K562 (cell line): Measurements from ENCODE around the gene MYO1A. TPM values are rescaled to one million over a fixed set of nuclear protein-coding genes. Genes with fewer than 3 reads are reported as not detected.

ENCODE experiments used
- ATAC-seq: fragments of 200-7000 bp; cut with Tn5 transposase; 3 replicates; pipeline ENCODE4 v1.9.1; 2020; ENCODE audit warnings: moderate library complexity
- BruUV-seq: library from RNA; stranded (reverse); fragments of 400-500 nt; replicated peaks from 2 replicates; lab custom pipeline; 2021; lab: Mats Ljungman, UMichigan
- CTCF ChIA-PET: fragments of 300-600 bp; formaldehyde crosslinking; extraction: SDS; loops from one replicate; lab custom pipeline; 2021; ENCODE audit warnings: low intra/inter-chr PET ratio; lab: Yijun Ruan, JAX
- POLR2A ChIA-PET: fragments of 300-600, 350-650 bp; sonication (Branson Sonifier 250); formaldehyde crosslinking; extraction: SDS; loops from one replicate; lab custom pipeline; 2021; ENCODE audit warnings: antibody characterized with exemption, inconsistent platforms; lab: Yijun Ruan, JAX
- DNase-seq, 4 experiments: peaks; one replicate each; pipeline versions ENCODE4 v3.0.0 to v3.0.0-alpha.2; 2011 to 2018; ENCODE audit warnings: low spot score in 3 of 4, mixed read lengths in 3 of 4; ENCODE audit errors: extremely low read depth in 1 of 4
- FAIRE-seq: peaks from 2 replicates; lab custom pipeline; 2011; peaks lifted over from hg19 to GRCh38; lab: Jason Lieb, UNC
- H2AFZ ChIP-seq: 2 replicates; pipeline ENCODE4 v1.6.0; 2011; ENCODE audit warnings: low read depth, low read length, control low read depth, inconsistent platforms
- H3K27ac ChIP-seq: fragments of 200-600 bp; 3 replicates; pipeline ENCODE4 v1.8.0; 2011; ENCODE audit warnings: low read depth, mild to moderate bottlenecking, control low read depth, inconsistent platforms, low read length, moderate library complexity, mixed read lengths; ENCODE audit errors: extremely low read depth
- H3K27me3 ChIP-seq, 2 experiments: fragments of 300-600 bp in 1 of 2; 2 replicates in 1 of 2; 3 replicates in 1 of 2; pipeline versions ENCODE4 v1.6.0 to v1.8.0; 2011; ENCODE audit warnings: inconsistent platforms in 2 of 2, low read length in 2 of 2, mild to moderate bottlenecking in 1 of 2, mixed read lengths in 1 of 2, moderate library complexity in 1 of 2; ENCODE audit not compliant: control insufficient read depth in 2 of 2, insufficient read depth in 2 of 2
- H3K36me3 ChIP-seq: fragments of 300-600 bp; 3 replicates; pipeline ENCODE4 v1.8.0; 2011; ENCODE audit warnings: mild to moderate bottlenecking, low read length, inconsistent platforms; ENCODE audit not compliant: control insufficient read depth, insufficient read depth
- H3K4me1 ChIP-seq, 2 experiments: fragments of 200-600 bp in 1 of 2; replicated peaks in 1 of 2; 2 replicates in 1 of 2; 3 replicates in 1 of 2; pipeline versions ENCODE4 v1.5.1 to v1.8.0; 2011; ENCODE audit warnings: inconsistent platforms in 2 of 2, low read length in 2 of 2, mild to moderate bottlenecking in 1 of 2, mixed read lengths in 1 of 2, moderate library complexity in 1 of 2; ENCODE audit not compliant: control insufficient read depth in 2 of 2, insufficient read depth in 2 of 2
- H3K4me2 ChIP-seq: 2 replicates; pipeline ENCODE4 v1.6.1; 2011; ENCODE audit warnings: low read length, control low read depth, inconsistent platforms, mixed read lengths; ENCODE audit not compliant: insufficient read depth
- H3K4me3 ChIP-seq: fragments of 200-600 bp; sonication (generic), shearing (Covaris generic); 2 replicates; pipeline ENCODE4 v1.5.1; 2016; ENCODE audit warnings: control low read depth, inconsistent platforms
- H3K79me2 ChIP-seq: fragments of 200-600 bp; 3 replicates; pipeline ENCODE4 v1.8.0; 2011; ENCODE audit warnings: low read length, inconsistent platforms; ENCODE audit not compliant: control insufficient read depth, insufficient read depth
- H3K9ac ChIP-seq, 2 experiments: 2 replicates each; pipeline versions ENCODE4 v1.6.0 to v1.6.1; 2011; ENCODE audit warnings: low read depth in 2 of 2, low read length in 2 of 2, control low read depth in 1 of 2, inconsistent platforms in 1 of 2, mild to moderate bottlenecking in 1 of 2, mixed read lengths in 1 of 2; ENCODE audit not compliant: insufficient read depth in 1 of 2
- H3K9me1 ChIP-seq: one replicate; pipeline ENCODE4 v1.6.0; 2011; ENCODE audit warnings: inconsistent platforms, mild to moderate bottlenecking, low read length, moderate library complexity; ENCODE audit not compliant: control insufficient read depth, insufficient read depth
- H3K9me3 ChIP-seq: replicated peaks from 2 replicates; pipeline ENCODE4 v1.5.1; 2011; ENCODE audit warnings: low read depth, low read length, inconsistent platforms; ENCODE audit not compliant: control insufficient read depth, insufficient read depth
- H4K20me1 ChIP-seq: replicated peaks from 2 replicates; pipeline ENCODE4 v1.6.1; 2011; ENCODE audit warnings: low read length, inconsistent platforms, mixed read lengths; ENCODE audit not compliant: control insufficient read depth, insufficient read depth
- DMBX1 ChIP-seq: fragments of 250-450 bp; sonication (Bioruptor Pico); IDR thresholded peaks from 2 replicates; pipeline ENCODE4 v1.8.0; 2022; ENCODE audit warnings: inconsistent platforms, mild to moderate bottlenecking, moderate library complexity, borderline replicate concordance
- ELK1 ChIP-seq: sonication (generic); formaldehyde crosslinking; IDR thresholded peaks from 2 replicates; pipeline ENCODE4 v1.8.1; 2022; ENCODE audit warnings: missing genetic modification reagents
- ETS1 ChIP-seq: conservative IDR thresholded peaks from 2 replicates; pipeline ENCODE4 v1.6.1; 2011; ENCODE audit warnings: low read depth, mild to moderate bottlenecking, low read length; ENCODE audit not compliant: control insufficient read depth
- FOS ChIP-seq: IDR thresholded peaks from 3 replicates; pipeline ENCODE4 v1.6.1; 2011; ENCODE audit not compliant: insufficient read length; ENCODE audit errors: extremely low read depth
- GABPA ChIP-seq: fragments of 200-800 bp; sonication (Bioruptor generic); conservative IDR thresholded peaks from 2 replicates; pipeline ENCODE4 v1.6.1; 2016; ENCODE audit warnings: low read depth, missing genetic modification characterization, missing compliant biosample characterization
- HNRNPLL ChIP-seq: fragments of 200-400 bp; formaldehyde crosslinking; IDR thresholded peaks from 2 replicates; pipeline ENCODE4 v1.6.1; 2017; ENCODE audit warnings: low read length, low read depth, mild to moderate bottlenecking; ENCODE audit not compliant: poor library complexity, severe bottlenecking
- KAT2B ChIP-seq: IDR thresholded peaks from one replicate; pipeline ENCODE4 v1.6.1; 2012; ENCODE audit warnings: low read depth, mild to moderate bottlenecking, control low read depth, inconsistent platforms, low read length, moderate library complexity
- KDM5B ChIP-seq: fragments of 200-600 bp; sonication (generic); IDR thresholded peaks from 2 replicates; pipeline ENCODE4 v1.6.1; 2012; ENCODE audit warnings: low read depth, mild to moderate bottlenecking, moderate library complexity, low read length, control low read depth, inconsistent platforms; ENCODE audit not compliant: insufficient replicate concordance
- PHTF2 ChIP-seq: fragments of 250-450 bp; sonication (Bioruptor Pico); IDR thresholded peaks from 2 replicates; pipeline ENCODE4 v1.5.0; 2021; ENCODE audit warnings: mild to moderate bottlenecking
- PPARD ChIP-seq: fragments of 250-450 bp; sonication (Bioruptor Pico); IDR thresholded peaks from 2 replicates; pipeline ENCODE4 v1.8.0; 2022; ENCODE audit warnings: inconsistent platforms, mild to moderate bottlenecking, moderate library complexity
- RFX1 ChIP-seq: fragments of 450-650 bp; IDR thresholded peaks from 2 replicates; pipeline ENCODE4 v1.6.1; 2016; ENCODE audit warnings: mild to moderate bottlenecking, moderate library complexity
- RNF219 ChIP-seq: fragments of 250-450 bp; sonication (Bioruptor Pico); IDR thresholded peaks from 2 replicates; pipeline ENCODE4 v1.5.0; 2022; ENCODE audit warnings: mild to moderate bottlenecking
- TCF7 ChIP-seq: sonication (generic); IDR thresholded peaks from 2 replicates; pipeline ENCODE4 v1.6.1; 2016; ENCODE audit warnings: antibody characterized with exemption, borderline replicate concordance
- ZKSCAN1 ChIP-seq: fragments of 150-350 bp; IDR thresholded peaks from 2 replicates; pipeline ENCODE4 v1.6.1; 2016; ENCODE audit warnings: low read depth, low read length
- ZNF431 ChIP-seq: sonication (generic); formaldehyde crosslinking; IDR thresholded peaks from 2 replicates; pipeline ENCODE4 v1.8.0; 2022; ENCODE audit warnings: mild to moderate bottlenecking, missing genetic modification reagents
- ZNF644 ChIP-seq: fragments of 200-800 bp; sonication (Bioruptor generic); IDR thresholded peaks from 2 replicates; pipeline ENCODE4 v1.6.1; 2016; ENCODE audit warnings: low read depth, missing genetic modification characterization, missing compliant biosample characterization
- WGBS: fragments of 100-300 bp; shearing (Covaris generic); methylation state at CpG from one replicate; pipeline ENCODE4 v1.1.6; 2016; ENCODE audit warnings: low coverage, mixed read lengths; ENCODE audit not compliant: insufficient coverage; ENCODE audit errors: missing lambda C conversion rate; 5-methylcytosine and 5-hydroxymethylcytosine counted together
- in situ Hi-C: fragments of 300-500 bp; cut with MboI; formaldehyde crosslinking; loops from 4 replicates; pipeline ENCODE4 v1.15.0; 2018; ENCODE audit warnings: inconsistent platforms, mixed read lengths
- intact Hi-C: fragments of 100-400 bp; cut with micrococcal nuclease; formaldehyde crosslinking; loops from 2 replicates; pipeline ENCODE4 v1.14.2; 2022
- polyA plus RNA-seq, 8 experiments: library from polyadenylated mRNA; depleted of rRNA in 4 of 8; stranded (reverse) in 5 of 8; unstranded in 3 of 8; fragments of >200 nt; fragmentation: Nextera tagmentation in 2 of 8; fragmentation: Illumina TruSeq in 1 of 8; extraction: Ambion mirVana in 2 of 8; extraction: Trizol in 1 of 8; gene quantifications; 2 replicates each; pipeline versions ENCODE4 v1.2.1 to v1.2.3, GENCODE V29; 2011 to 2014; ENCODE audit warnings: inconsistent platforms in 1 of 8, missing spikeins in 1 of 8
- total RNA-seq, 7 experiments: library from RNA; depleted of rRNA in 6 of 7; stranded (reverse); fragments of >200 nt in 6 of 7; fragmentation: Illumina TruSeq in 2 of 7; extraction: Trizol in 2 of 7; gene quantifications; 2 replicates each; pipeline versions ENCODE4 v1.2.1 to v1.2.3, GENCODE V29; 2011 to 2021; ENCODE audit warnings: low replicate concordance in 1 of 7
- TF ChIP-seq, protein P1 (sequence below): sonication (generic); formaldehyde crosslinking; IDR thresholded peaks from 2 replicates; pipeline ENCODE4 v1.8.0; 2022; ENCODE audit warnings: missing genetic modification reagents, mild to moderate bottlenecking, borderline replicate concordance

Gene MYO1A
- total and polyA plus RNA-seq, 9 of the 15 experiments (the other 6 are each of a cell fraction or from before 2014, with no cell fraction given): 0.03 to 0.29 (median 0.14) TPM; not detected in 2

DNA sequence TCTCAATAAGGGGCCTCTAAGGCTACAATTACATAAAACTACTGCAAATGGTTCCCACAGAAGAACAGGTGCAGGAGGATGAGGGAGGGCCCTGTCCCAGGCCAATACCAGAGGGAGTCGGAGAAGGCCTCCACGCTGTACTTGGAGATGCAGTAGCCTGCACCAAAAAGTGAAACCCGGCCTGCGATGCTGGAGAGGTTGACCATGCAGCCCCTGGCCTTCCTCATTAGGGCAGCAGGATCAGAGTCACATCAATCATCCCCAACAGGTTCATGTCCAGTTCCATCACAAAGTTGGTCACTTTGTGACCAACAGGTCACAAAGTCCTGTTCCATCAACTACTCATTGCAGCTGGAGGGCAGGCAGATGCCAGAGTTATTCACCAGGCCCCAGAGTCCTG is 66.5 kb downstream of the MYO1A start:
- intact Hi-C loops: no loop called here
- FAIRE-seq (no peak), ATAC-seq (no peak), DNase-seq (peak in 1 of 4 experiments; percentile 1)
- no peaks in the 10 kb centered on the region for H3K27me3 ChIP-seq
- no peaks in the 10 kb centered on the region for H4K20me1 ChIP-seq
- ChIA-PET POLR2A (no interaction called here), CTCF (no interaction called here)
- in situ Hi-C loops: no loop called here
- no peak overlapping the region for H3K4me3 ChIP-seq
- WGBS: 53% methylated on average over 4 of the region's 4 CpGs
- H2AFZ ChIP-seq: no peak overlapping the region
- peaks cover 10 to 21% of the 10 kb centered on the region in 2 experiments for H3K4me1 ChIP-seq
- H3K9me1 ChIP-seq: no peaks in the 10 kb centered on the region
- no peaks in the 10 kb centered on the region for H3K36me3 ChIP-seq
- H3K9ac ChIP-seq: no peak overlapping the region
- no peaks in the 10 kb centered on the region for H3K9me3 ChIP-seq
- no peaks in the 10 kb centered on the region for H3K79me2 ChIP-seq
- BruUV-seq: no TSS peak
- TF ChIP-seq TCF7 (no peak), FOS (no peak), RNF219 (CRISPR knock-in tag) (no peak), ZKSCAN1 (no peak), RFX1 (no peak), ZNF644 (no peak), KDM5B (no peak), ZNF431 (CRISPR knock-in tag) (no peak), PPARD (CRISPR knock-in tag) (no peak), HNRNPLL (no peak), PHTF2 (CRISPR knock-in tag) (no peak), GABPA (tag) (no peak), DMBX1 (no peak), KAT2B (no peak), ELK1 (no peak), ETS1 (no peak)
- TF ChIP-seq, protein P1, sequence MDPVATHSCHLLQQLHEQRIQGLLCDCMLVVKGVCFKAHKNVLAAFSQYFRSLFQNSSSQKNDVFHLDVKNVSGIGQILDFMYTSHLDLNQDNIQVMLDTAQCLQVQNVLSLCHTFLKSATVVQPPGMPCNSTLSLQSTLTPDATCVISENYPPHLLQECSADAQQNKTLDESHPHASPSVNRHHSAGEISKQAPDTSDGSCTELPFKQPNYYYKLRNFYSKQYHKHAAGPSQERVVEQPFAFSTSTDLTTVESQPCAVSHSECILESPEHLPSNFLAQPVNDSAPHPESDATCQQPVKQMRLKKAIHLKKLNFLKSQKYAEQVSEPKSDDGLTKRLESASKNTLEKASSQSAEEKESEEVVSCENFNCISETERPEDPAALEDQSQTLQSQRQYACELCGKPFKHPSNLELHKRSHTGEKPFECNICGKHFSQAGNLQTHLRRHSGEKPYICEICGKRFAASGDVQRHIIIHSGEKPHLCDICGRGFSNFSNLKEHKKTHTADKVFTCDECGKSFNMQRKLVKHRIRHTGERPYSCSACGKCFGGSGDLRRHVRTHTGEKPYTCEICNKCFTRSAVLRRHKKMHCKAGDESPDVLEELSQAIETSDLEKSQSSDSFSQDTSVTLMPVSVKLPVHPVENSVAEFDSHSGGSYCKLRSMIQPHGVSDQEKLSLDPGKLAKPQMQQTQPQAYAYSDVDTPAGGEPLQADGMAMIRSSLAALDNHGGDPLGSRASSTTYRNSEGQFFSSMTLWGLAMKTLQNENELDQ (CRISPR knock-in tag): no peak
- no peak overlapping the region for H3K27ac ChIP-seq
- no peak overlapping the region for H3K4me2 ChIP-seq
